ENCODE results near the gene ZNF567. TPM values are rescaled to one million over a fixed set of nuclear protein-coding genes. Genes with fewer than 3 reads are reported as not detected.

Gene ZNF567
- 7.7 TPM for total RNA-seq
- long read RNA-seq, partial matches to known transcripts = 0 of 11 reads
- long read RNA-seq, other reads (novel, unspliced or antisense) = 11 of 11 reads

DNA sequence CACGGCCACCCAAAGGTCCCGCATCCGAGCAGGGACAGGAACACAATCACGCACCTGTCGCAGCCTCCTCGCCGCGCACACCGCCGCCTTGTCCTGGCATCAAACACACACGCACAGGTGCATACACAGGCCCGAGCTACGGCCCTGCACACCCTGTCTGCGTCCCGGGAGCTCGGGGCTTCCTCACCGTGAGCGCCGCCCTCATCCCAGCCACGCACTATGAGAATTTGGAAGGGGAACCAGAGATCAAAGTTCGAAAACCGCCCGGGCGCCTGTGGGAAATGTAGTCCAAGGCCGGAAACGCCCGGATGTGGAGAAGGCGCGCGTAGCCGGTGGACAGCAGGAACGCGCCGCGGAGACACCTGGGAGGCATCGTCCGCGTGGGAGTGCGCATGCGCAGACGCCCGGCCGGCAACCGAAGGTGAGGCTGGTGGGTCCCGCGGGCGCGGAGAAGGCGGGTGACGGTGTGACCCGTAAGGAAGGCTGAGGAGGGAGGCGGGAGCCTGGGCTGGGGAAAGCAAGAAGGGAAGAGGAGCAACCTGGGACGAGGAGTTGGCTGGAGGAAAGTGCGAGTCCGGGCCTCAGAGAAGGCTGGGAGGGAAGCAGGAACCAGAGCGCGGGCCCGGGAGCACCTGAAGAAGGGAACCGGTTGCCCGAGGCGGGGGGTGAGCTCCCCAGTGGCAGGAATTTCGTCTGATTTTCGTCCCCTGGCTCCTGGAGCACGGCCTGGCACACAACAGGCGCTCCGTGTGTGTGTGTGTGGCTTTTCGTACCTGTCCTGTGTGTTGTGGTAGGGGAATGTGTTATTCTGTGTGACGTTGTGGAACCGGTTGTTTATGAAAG lies at the start of gene ZNF567:
TSS of gene ZNF567 (plus strand) at position 399 of the 843 bp plus-strand sequence. CDS start 7,256 bp downstream, outside the sequence.
- H3K27ac ChIP-seq = peak within 1 kb of the TSS; percentile 80
- H3K9me3 ChIP-seq = no peaks in the 10 kb centered on the region
- TF ChIP-seq, protein P1, sequence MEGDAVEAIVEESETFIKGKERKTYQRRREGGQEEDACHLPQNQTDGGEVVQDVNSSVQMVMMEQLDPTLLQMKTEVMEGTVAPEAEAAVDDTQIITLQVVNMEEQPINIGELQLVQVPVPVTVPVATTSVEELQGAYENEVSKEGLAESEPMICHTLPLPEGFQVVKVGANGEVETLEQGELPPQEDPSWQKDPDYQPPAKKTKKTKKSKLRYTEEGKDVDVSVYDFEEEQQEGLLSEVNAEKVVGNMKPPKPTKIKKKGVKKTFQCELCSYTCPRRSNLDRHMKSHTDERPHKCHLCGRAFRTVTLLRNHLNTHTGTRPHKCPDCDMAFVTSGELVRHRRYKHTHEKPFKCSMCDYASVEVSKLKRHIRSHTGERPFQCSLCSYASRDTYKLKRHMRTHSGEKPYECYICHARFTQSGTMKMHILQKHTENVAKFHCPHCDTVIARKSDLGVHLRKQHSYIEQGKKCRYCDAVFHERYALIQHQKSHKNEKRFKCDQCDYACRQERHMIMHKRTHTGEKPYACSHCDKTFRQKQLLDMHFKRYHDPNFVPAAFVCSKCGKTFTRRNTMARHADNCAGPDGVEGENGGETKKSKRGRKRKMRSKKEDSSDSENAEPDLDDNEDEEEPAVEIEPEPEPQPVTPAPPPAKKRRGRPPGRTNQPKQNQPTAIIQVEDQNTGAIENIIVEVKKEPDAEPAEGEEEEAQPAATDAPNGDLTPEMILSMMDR (IDR thresholded peaks at IDR 0.05) = no peak
- DNase-seq = peak; percentile 99
- peak; percentile 99 for ATAC-seq
- H3K4me3 ChIP-seq = peak within 1 kb of the TSS; percentile 90
- intact Hi-C loops (cut with DNase I) = no loop called here
- peaks cover 26% of the 10 kb centered on the region for H3K36me3 ChIP-seq
- H3K27me3 ChIP-seq = no peaks in the 10 kb centered on the region
- H3K4me1 ChIP-seq = peaks cover 12% of the 10 kb centered on the region

DNA sequence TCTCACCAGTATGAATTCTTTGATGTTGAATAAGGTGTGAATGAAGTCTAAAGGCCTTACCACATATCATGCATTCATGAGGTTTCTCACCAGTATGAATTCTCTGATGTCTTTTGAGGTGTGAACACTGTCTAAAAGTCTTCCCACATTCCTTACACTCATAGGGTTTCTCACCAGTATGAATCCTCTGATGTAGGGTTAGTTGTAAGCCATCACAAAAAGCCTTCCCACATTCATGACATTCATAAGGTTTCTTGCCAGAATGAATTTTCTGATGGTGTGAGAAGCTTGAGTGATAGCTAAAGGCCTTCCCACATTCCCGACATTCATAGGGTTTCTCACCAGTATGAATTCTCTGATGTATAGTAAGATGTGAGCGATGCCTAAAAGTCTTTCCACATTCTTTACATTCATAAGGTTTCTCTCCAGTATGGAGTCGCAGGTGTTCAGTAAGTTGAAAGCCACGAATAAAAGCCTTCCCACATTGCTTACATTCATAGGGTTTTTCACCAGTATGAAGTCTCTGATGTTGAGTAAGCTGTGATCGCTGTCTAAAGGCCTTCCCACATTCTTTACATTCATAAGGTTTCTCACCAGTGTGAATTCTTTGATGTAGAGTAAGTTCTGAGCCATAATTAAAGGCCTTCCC lies 48.4 kb upstream of the ZNF567 start:
- Histone ChIP-seq H3K9me3 (peaks cover 96% of the 10 kb centered on the region), H3K27me3 (no peaks in the 10 kb centered on the region), H3K36me3 (peaks cover 11% of the 10 kb centered on the region), H3K4me1 (no peaks in the 10 kb centered on the region), H3K4me3 (no peak overlapping the region), H3K27ac (no peak overlapping the region)
- TF ChIP-seq, protein P1 (IDR thresholded peaks at IDR 0.05) = no peak
- ATAC-seq (no peak), DNase-seq (no peak)
- intact Hi-C loops (cut with DNase I) = no loop called here

DNA sequence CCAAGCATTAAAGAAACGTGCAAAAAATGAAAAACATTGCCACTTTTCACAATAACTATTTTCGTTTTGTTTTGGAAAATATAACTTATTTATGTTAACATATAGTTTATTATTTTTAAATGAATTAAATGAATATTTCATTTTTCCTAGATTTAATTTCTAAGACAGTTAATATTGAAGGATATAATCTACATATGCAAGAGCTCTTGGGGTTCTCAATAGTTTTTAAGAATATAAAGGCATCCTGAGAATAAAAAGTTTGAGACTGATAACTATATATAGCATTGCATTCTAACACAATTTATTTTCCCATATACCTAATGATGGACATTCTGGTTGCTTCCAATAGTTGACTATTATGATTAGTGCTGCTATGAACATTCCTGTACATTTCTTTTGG lies 40.7 kb upstream of the ZNF567 start:
- H3K4me1 ChIP-seq = no peaks in the 10 kb centered on the region
- DNase-seq (no peak), ATAC-seq (no peak)
- intact Hi-C loops (cut with DNase I) = no loop called here
- H3K36me3 ChIP-seq = peaks cover 19% of the 10 kb centered on the region
- no peak overlapping the region for H3K27ac ChIP-seq
- TF ChIP-seq, protein P1 (IDR thresholded peaks at IDR 0.05) = no peak
- H3K9me3 ChIP-seq = peaks cover 94% of the 10 kb centered on the region
- no peaks in the 10 kb centered on the region for H3K27me3 ChIP-seq
- no peak overlapping the region for H3K4me3 ChIP-seq

DNA sequence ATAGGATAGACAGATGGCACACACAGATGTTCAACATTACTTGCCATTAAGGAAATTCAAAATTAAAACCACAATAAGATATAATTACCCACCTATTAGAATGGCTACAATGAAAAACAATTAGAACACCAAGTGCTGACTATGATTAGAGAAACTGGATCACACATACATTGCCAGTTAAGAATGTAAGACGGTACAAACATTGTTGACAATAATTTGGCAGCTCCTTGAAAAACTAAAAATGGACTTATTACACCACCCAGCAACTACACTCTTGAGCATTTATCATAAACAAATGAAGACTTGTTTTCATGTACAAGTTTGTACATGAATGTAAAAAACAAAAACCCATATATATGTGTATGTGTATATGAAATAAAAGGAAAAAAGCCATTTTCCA lies 34.5 kb upstream of the ZNF567 start:
- DNase-seq (no peak), ATAC-seq (no peak)
- Histone ChIP-seq H3K36me3 (peaks cover 57% of the 10 kb centered on the region), H3K27me3 (no peaks in the 10 kb centered on the region), H3K4me3 (no peak overlapping the region), H3K9me3 (peaks cover 74% of the 10 kb centered on the region), H3K4me1 (no peaks in the 10 kb centered on the region), H3K27ac (no peak overlapping the region)
- intact Hi-C loops (cut with DNase I) = no loop called here
- TF ChIP-seq, protein P1 (IDR thresholded peaks at IDR 0.05) = no peak

DNA sequence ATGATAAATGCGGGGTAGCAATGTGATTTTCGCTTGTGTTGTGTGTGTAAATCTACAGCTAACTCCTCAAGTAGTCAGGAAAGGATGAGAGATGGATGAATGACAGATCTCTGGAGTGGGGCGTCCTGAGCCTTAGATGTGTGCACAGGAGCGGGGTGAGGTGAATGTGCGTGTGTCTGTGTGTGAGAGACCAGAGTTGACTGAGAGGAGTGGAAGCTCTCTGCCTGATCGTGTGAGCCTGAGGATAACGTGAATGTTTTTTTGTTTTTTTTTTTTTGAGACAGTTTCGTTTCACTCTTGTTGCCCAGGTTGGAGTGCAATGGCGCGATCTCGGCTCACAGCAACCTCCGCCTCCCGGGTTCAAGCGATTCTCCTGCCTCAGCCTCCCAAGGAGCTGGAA lies 21.6 kb upstream of the ZNF567 start:
- DNase-seq (no peak), ATAC-seq (no peak)
- Histone ChIP-seq H3K36me3 (peaks cover 14% of the 10 kb centered on the region), H3K4me3 (peak overlapping the region; percentile 82), H3K4me1 (peaks cover 16% of the 10 kb centered on the region), H3K27ac (no peak overlapping the region), H3K27me3 (no peaks in the 10 kb centered on the region), H3K9me3 (peaks cover 13% of the 10 kb centered on the region)
- TF ChIP-seq, protein P1 (IDR thresholded peaks at IDR 0.05) = no peak
- intact Hi-C loops (cut with DNase I) = no loop called here

Measured in upper lobe of right lung (tissue), 1 donor.